Stimulated activated CD4-positive, alpha-beta T cell treated with anti-CD3 and anti-CD28 coated beads, TNF-alpha, amount 100 ng/mL, for 4 hours (primary cell): ENCODE data around the gene PEX14.

Source experiments
- DNase-seq, 3 experiments: peaks; one replicate each; pipeline ENCODE4 v3.0.0-alpha.2; 2020; ENCODE audit warnings: low read depth in 3 of 3

Gene PEX14

DNA sequence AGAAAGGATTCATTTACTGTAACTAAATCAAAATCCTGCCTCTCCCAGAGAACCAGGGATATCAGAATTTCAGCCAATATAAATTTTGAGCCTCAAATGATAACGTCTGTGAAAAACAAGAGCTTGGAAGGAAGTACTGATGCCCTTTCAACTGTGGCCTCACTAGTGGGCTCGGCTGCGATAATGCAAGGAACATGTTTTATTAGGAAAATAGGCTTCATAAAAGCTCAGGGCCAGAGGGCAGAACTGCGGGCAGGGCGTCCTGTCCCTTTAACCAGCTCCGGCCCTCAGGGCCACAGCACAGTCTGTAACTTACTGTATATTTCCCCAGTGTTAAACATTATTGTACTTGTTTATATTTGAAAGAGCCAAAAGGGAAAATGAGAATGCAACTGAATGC, 122.0 kb downstream of the PEX14 start:
- DNase-seq, result no peak

DNA sequence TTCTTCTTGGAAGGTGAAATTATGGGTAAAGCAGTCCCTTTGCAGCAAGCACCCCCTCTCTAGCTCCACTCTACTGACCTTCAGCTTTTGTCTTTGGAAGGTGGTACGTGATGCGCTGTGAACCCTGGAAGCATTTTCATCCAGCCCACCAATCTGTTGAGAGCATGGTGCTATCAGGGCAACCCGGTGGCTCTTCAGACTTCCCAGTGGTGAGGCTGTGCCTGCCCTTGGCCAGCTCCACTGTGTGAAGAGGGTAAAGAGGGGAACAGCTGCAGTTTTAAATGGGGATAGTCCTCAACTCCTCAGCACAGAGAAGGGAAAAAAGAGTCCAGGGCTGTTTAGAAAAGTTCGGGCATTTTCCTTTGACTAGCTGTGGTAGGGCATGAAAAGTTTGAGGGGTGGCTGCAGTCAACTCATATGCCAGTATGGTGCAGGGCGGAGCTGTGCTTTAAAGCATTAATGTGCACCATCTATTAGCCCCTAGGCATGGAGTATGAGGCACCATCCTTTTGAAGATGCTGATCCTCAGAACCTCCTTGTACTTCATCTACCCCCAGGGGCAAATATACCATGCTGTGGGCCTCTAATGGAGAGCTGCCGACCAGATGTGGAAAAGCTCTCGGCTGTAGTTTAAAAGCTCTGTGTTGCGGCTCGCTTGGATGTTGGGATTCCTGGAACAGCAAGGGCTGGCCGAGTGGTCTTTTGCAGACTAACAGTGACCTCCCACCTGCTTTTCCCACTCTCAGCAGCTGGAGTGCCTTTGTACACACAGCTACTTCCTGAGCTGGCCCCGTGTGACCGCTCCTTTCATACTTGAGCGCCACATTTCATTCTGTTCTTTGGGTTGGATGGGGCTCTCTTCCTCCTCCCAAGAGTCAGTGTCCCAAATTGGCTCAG, 123.0 kb downstream of the PEX14 start:
- DNase-seq, result no peak

DNA sequence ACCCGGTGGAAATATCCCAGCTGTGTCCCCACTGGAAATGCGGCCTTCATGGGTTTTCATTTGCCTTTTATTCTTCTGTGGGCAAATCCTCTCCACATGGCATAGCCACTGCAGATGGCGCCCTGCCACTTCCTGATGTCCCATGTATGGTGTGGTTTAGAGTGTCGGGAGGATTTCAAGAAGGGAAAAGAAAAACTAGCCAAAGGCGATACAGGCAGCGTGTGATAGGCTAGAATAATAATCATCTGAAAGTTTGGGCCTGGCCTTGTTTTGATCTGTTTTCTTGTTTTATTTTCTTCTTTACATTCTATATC, 123.6 kb downstream of the PEX14 start:
- no peak for DNase-seq

DNA sequence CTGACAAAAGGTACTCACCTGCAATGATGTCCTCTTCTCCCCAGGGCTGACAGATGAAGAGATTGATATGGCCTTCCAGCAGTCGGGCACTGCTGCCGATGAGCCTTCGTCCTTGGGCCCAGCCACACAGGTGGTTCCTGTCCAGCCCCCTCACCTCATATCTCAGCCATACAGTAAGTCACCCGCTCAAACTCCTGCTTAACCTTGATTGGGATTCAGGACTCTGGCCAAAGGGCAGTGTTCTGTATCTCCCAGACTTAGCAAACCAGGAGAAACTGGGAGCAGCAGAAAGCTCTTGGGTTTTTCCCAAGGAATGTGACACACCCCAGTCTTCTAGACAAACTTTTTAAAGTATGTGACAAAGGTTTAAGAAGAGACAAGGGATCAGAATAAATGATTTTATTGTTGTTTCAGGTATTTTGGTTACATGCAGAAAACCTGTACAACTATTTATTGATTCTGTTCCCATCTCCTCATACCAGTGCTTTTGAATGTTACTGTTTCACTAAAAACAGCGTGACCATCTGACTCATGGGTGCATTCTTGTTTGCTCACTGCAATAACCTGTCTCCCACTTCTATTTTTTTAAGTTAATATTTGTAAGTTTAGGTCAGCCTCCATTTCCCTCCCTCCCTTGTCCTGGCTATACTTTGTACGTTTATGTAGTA, 124.6 kb downstream of the PEX14 start:
- DNase-seq, result no peak

DNA sequence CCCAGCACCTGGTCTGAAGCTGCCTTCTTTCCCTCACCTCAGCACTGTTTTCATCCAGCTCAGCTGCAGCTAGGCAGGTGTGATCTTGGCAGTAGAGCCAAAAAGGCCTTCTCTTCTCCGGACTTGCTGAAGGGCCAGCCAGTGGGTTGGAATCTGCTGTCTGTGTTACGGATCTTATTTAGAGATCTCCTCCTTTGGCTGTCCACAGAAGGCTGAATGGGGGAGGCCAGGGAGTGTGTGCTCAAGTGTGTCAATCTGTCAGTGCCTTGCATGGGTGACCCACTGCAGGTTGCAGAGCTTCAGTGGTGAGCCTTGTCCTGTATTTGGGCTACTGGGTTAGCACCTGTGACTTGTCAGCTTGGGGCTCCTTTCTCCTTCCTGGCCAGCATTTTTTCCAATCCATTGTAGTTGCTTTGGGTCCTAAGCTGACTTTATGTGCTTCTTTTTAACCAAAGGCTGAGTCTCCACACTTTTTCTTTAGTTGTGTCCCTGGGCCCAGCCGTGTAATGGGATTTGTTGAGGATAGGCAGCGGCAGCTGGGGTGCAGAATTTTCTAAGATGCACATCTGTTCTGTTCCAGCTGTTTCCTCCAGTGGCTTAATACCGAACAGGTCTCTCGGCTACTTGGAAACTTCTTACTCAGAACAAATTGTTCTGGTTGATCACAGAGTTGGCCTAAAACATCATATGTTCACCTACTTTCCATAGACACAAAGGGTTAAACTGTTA, 126.8 kb downstream of the PEX14 start:
- DNase-seq, result no peak

DNA sequence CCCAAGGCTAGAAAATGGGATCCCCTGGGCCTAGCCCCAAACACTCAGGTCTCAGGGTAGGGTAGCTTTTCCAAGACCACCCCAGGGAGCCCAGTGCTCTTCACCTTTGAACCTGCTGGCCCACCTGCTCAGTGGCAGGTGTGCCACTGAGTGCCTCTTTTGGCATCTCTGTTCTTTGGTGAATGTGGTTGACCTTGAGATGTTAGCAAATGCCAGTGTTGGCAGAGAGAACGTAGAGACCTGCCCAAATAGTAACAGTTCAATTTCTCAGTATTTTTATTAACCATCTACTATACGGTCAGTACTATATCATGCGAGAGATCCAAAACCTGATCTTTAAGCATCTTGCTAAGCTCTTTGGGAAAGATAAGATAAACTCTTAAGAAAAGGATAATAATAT, 128.2 kb downstream of the PEX14 start:
- DNase-seq, result no peak

DNA sequence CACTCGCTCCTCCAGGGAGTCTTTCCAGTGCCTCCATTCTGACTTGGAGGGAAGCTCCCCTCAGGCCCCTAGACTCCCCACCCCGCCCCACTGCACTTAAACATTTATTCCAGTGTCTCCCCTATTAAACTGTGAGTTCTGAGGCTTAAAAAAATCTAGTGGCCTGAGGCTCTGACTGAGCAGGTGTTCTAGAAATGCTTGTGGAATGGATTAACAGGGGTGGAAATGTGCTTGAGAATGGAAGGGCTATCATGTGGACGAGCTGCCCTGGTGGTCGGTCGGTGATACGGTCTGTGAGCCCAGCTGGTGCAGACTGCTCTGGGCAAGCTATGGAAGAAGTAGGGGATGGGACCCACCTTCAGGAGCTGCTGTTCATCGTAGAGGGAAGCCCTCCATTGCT, 130.2 kb downstream of the PEX14 start:
- DNase-seq, result no peak

DNA sequence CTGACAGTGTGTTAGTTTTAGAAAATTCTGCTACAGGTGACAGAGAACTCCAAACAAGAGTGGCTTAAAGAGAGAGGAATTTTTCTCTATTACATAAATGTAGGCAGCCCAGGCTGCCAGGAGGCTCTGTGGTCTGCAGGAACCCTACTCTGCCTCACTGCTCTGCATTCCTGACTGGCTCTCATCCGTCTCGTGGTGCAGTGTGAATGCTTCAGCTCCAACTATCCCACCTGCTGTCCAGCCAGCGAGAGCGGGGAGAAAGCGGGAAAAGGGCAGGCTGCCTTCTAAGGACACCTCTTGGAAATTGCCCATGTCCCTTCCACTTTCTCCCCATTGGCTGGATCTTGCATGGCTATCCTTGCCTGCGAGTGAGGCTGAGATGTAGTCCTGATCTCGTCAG, 131.3 kb downstream of the PEX14 start:
- DNase-seq, result no peak

DNA sequence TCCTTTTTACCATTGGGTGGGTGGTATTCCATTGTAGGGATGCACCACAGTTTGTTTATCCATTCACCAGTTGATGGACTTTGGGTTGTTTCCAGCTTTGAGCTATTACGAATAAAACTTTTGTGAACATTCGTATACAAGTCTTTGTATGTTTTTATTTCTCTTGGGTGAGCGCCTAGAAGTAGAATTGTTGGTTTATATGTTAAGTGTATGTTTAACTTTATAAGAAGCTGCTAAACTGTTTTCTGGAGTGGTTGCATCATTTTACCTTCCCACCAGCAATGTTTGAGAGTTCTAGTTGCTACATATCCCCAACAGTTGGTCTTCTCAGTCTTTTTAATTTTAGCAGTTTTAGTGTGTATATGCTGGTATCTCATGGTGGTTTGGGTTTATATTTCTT, 132.5 kb downstream of the PEX14 start:
- no peak for DNase-seq

DNA sequence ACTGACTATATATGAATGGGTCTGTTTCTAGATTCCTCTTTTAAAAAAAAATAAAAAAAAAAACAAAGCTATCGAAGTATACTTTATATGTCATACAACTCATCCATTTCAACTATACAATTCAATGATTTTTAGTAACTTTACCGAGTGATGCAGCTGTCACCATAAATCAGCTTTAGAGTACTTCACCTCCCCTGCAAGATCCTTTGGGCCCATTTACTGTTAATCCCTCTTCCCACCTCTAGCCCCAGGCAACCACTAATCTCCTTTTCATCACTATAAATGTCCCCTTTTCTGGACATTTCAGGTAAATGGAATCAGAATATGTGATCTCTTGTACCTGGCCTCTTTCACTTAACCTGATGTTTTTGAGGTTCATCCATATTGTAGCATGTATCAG, 133.9 kb downstream of the PEX14 start:
- no peak for DNase-seq

DNA sequence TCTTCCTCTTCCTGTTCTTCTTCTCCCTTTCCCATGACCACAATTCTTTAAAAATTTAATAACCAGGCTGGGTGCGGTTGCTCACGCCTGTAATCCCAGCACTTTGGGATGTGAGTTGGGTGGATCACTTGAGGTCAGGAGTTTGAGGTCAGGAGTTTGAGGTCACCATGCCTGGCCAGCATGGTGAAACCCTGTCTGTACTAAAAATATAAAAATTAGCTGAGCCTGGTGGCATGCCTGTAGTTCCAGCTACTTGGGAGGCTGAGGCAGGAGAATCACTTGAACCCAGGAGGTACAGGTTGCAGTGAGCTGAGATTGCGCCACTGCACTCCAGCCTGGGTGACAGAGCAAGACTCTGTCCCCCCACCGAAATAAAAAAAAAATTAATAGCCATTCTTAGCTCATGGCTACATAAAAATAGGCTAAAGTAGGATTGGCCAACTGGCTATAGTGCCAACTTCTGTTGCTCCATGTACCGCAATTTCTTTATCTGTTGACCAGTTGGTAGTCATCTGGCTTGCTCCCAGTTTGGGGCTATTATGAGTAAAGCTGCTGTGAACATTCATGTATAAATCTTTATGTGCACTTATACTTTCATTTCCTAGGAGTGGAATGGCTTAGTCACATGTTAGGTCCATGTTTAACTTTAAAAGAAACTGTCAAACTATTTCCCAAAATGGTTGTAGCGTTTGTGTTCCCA, 136.3 kb downstream of the PEX14 start:
- DNase-seq, result no peak

DNA sequence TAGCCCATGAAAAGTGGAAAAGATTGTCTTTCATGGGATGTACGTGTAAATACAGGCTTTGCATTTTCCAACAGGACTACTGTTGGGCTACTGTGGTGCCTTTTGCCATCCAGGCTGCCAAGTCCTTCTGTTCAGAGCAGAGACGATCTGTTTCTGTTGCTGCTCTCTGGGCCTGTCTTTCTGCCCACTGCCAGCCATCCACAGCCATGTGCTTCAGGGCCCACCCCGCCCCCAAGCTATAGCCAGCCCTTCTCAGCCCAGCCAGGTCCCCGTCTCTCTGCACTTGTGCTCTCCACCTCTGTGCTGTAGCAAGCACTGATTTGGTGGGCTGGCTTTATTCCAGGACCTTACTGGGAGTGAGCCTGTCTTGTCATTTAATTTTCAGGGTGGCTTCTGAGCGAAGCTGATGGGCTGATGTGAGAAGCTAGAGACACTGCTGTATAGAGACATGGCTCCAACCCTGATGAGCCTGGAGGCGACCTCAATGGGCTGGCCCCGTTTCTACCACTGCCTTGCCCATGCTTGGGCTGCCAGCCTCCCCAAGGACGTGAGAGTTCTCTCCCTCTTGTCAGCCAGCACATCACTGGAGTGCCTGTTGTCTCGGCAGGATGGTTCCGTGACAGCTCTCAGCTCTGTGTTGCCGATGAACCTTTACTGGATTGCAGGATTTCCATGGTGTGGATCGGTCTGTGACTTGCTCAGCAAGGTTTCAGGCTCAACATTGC, 137.8 kb downstream of the PEX14 start:
- DNase-seq, result no peak

DNA sequence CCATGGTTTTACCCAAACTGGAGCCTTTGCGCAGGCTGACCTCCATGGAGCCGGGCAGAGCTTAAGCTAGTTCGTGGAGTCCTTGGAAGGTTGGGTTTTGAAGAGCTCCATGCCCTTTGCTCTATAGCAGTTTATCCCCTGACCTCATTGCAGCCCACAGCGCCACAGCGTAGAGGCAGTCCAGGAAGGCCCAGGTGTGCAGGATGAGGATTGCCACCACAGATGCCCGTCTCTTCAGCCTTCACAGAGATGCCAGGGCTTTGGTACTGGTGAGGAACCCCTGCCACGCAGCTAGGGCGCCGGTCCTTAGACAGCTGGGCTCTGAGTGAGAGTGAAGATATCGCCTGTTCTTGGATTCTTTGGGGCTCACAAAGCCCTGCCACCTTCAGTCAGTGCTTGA, 138.6 kb downstream of the PEX14 start:
- DNase-seq, result no peak

DNA sequence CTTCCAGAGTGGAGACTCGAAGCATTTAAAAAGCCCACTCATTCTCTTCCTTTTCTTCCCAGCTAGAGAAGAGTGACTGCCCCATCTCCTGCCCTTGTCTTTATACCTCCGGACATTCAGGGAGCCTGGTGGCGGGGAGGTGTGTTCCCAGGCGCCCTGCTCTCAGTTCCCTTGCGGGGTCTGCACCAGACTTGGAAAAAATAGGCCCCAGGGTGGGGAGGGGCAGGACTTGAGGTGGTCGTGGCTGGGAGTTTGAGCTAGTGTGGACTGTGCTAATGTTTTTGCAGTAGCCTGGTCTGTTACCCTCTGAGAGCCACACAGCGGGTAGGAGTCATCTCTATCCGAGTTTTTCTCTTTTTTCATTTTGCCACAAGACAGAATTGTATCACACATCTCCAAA, 139.1 kb downstream of the PEX14 start:
- no peak for DNase-seq

DNA sequence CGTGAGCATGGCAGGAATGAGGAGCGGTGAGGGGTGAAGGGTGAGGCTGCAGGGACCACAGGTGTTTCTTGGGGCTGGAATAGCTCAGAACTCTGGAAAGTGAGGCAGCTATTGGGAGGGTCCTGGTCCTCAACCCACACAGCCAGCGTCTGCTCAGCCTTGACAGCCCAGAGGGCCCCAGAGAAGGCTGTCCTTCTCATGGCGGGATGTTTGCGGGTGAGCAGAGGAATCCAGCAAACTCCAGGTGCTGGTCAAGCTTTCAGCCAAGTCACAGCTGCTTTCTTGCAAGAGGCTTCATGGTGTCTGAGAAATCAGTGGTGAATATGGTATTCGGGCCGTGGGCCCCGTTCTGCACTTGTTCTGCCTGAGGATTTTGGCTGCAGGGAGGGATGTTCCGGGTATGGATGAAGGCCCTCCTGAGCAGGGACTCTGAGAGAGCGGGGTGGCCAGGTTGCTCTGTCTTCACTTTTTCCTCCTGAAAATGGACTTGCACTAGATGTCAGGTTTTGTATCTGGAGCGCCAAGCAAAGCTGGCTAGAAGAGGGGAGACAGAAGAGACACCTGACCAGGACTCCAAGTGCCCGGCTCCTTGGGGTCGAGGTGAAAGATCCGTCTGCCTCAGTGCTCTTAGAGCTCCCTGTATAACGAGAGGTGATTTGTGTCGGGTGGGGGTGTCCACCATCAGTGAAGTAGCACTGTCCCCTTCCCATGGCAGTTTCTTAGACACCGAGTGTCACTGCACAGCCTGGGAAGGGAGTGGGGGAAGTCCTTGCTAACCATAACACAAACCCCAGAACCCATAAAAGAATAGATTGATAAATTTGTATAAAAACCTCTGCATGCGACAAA, 139.9 kb downstream of the PEX14 start:
- no peak for DNase-seq

DNA sequence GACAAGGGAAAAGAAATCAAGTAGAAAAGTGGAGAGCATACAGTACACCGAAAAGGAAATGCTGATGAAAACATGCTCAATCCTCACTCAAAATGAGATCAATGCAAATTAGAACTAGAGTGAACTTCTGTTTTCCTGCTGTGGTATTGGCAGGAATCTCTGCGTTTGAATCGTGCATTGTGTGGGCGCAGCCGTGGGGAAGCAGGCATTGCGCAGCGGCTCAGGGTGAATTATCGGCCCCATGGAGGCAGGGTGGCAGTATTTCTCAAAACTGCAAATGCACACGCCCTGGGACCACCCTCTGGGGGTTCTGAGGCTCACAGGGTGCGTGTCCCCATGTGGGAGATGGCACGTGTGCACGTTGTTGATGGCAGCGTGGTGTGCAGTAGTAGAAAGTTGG, 140.6 kb downstream of the PEX14 start:
- DNase-seq, result no peak

DNA sequence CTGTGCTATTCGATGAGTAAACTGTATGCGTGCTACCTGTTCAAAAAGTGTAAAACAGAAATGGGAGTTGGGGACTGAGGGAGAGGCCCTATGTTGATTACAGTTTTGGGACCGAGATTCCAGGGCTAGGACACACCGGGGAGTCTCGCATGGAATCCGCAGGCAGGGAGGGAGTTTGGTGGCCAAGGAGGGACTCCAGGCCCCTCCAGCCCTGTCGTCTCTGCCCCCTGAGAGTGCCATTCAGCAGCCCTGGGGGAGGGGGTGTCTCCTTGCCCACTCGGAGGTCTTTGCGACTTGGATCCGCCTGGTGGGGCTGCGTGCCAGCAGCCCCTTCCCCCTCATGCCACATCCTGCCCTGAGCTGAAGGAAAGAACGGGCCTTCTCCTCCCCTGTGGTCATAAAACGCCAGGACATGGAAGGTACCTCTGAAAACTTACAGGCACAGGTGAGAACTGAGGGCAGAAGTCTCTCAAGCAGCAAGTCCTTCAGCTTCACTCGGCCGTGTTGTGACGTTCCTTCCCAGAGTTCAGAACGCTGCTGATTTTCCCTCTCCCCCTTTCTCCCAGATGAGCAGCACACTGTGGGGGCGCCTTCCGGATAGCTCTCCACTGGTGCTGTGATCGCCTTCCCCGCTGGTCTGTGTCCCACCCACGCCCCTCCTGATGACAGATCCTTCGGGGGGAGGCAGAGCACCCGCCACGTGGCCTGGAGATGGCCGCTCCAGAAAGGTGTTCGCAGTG, 141.4 kb downstream of the PEX14 start:
- DNase-seq, result no peak

DNA sequence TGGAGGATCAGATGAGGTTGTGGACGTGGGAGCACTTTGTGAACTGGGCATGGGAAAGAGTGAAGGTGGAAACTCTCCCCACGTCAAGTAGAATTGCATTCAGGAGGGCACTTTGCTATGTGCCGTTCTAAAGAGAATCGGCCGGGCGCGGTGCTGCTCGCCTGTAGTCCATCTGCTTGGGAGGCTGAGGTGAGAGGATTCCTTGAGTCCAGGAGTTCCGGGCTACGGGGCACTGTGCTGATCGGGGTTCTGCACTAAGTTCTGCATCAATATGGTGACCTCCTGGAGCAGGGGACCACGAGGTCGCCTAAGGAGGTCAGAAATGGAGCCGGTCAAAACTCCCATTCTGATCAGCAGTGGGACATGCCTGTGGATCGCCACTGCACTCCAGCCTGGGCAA, 141.9 kb downstream of the PEX14 start:
- no peak for DNase-seq

DNA sequence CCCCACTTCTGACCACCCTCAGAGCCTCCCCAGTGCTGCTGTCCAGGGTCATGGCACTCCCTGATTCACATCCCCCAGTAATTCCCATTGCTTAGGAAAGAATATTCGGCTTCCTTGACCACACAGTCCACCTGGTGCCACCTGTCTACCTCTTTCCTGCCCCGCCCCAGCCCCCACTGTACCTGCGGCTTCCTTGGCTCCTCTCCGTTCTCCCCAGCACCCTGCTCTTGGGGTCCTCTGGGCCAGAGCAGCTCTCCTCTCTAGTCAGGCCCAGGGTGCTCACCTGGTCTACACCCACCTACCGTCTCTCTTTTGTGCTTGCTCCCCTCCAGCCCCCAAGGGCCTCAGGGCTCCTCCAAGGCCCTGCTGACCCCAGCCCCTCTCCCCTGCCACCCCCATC, 142.6 kb downstream of the PEX14 start:
- no peak for DNase-seq
